GM18499 (cell line): ENCODE data around the gene WDR73.
"Not testable (repeated sequence)": the region's sequence is repeated elsewhere in the genome, so short reads cannot be mapped to it uniquely, and the experiment has no call there.

Experiments used
- ATAC-seq: cut with Tn5 transposase; IDR thresholded peaks from one replicate; pipeline ENCODE4 v1.9.1; 2021; ENCODE audit warnings: moderate number of reproducible peaks; ENCODE audit not compliant: insufficient read depth, unreplicated experiment

The WDR73 gene

GRCh38 chr15:84653910-84654688 lies at the start of gene WDR73:
TSS of gene WDR73 (minus strand) at chr15:84654283. CDS start at chr15:84654274, 9 bp downstream.
- ATAC-seq = no peak

GRCh38 chr15:84703808-84704207 lies 49.7 kb upstream of the WDR73 start:
- no peak for ATAC-seq

- ATAC-seq = no peak
Observed at GRCh38 chr15:84702961-84703482, 48.9 kb upstream of the WDR73 start.

GRCh38 chr15:84699538-84700191 lies 45.6 kb upstream of the WDR73 start:
- no peak for ATAC-seq

GRCh38 chr15:84697236-84697990 lies 43.3 kb upstream of the WDR73 start:
- ATAC-seq = no peak

GRCh38 chr15:84696757-84697156 lies 42.7 kb upstream of the WDR73 start:
- no peak for ATAC-seq

GRCh38 chr15:84690342-84690741 lies 36.3 kb upstream of the WDR73 start:
- no peak for ATAC-seq

- no peak for ATAC-seq
Observed at GRCh38 chr15:84689858-84690257, 35.8 kb upstream of the WDR73 start.

- ATAC-seq = not testable (repeated sequence)
Observed at GRCh38 chr15:84686446-84686845, 32.4 kb upstream of the WDR73 start.

GRCh38 chr15:84685304-84685703 lies 31.2 kb upstream of the WDR73 start:
- no peak for ATAC-seq

- no peak for ATAC-seq
Observed at GRCh38 chr15:84684092-84684491, 30.0 kb upstream of the WDR73 start.

- ATAC-seq = no peak
Observed at GRCh38 chr15:84681831-84682230, 27.7 kb upstream of the WDR73 start.

GRCh38 chr15:84671211-84671610 lies 17.1 kb upstream of the WDR73 start:
- no peak for ATAC-seq

GRCh38 chr15:84669726-84670125 lies 15.6 kb upstream of the WDR73 start:
- ATAC-seq = no peak

- ATAC-seq = no peak
Observed at GRCh38 chr15:84668221-84668982, 14.3 kb upstream of the WDR73 start.

- ATAC-seq = no peak
Observed at GRCh38 chr15:84666373-84666772, 12.3 kb upstream of the WDR73 start.

GRCh38 chr15:84661001-84661400 lies 6.9 kb upstream of the WDR73 start:
- ATAC-seq = no peak

- no peak for ATAC-seq
Observed at GRCh38 chr15:84659904-84660781, 6.1 kb upstream of the WDR73 start.

GRCh38 chr15:84658788-84659411 lies 4.8 kb upstream of the WDR73 start:
- ATAC-seq = no peak
